Measurements from ENCODE around the gene TACR2. TPM values are rescaled to one million over a fixed set of nuclear protein-coding genes. Genes with fewer than 3 reads are reported as not detected.
A peak's percentile ranks its signal among the peaks of the same experiment; 100 is the strongest.

The TACR2 gene
- total RNA-seq, 1 experiment from 2014 or later = 0.57 TPM

DNA sequence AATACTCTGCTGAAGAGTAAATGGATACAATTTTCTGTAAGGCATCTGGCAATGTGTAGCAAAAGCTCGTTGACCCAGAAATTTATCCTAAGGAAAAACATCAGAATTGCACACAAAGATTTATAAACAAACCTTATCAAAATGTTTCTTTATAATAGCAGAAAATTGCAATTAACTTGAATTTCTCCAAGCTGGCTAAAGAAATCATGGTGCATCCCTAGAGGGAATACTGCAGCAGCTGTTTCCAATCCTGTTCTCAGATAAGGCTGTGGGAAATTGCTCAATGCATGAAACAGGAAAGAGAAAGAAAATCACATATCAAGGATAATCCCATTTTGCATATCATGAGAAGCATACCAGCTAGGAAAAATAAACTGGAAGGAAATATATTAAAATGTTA is 18.7 kb downstream of the TACR2 start:
- no peaks in the 10 kb centered on the region for H3K9me3 ChIP-seq
- H3K36me3 ChIP-seq (ENCODE audit: control insufficient read depth, insufficient read depth, low read length) = no peaks in the 10 kb centered on the region
- no peak overlapping the region for H3K27ac Mint-ChIP-seq (ENCODE audit: unreplicated experiment)
- H3K27me3 ChIP-seq (replicated peaks; ENCODE audit: control insufficient read depth, insufficient read depth, low read length) = no peaks in the 10 kb centered on the region
- ChIA-PET CTCF (interaction anchor here (0.5 to 2.4 kb wide), 3 partner anchors 10 to 310 kb away, joined by 3 to 11 read pairs (median 3); partner anchors contain the start of gene SRGN), POLR2A (no interaction called here)
- peaks cover 7% of the 10 kb centered on the region for H3K36me3 Mint-ChIP-seq (ENCODE audit: insufficient read depth, unreplicated experiment)
- no peak overlapping the region for H3K4me3 Mint-ChIP-seq (ENCODE audit: unreplicated experiment)
- TF ChIP-seq, protein P1, sequence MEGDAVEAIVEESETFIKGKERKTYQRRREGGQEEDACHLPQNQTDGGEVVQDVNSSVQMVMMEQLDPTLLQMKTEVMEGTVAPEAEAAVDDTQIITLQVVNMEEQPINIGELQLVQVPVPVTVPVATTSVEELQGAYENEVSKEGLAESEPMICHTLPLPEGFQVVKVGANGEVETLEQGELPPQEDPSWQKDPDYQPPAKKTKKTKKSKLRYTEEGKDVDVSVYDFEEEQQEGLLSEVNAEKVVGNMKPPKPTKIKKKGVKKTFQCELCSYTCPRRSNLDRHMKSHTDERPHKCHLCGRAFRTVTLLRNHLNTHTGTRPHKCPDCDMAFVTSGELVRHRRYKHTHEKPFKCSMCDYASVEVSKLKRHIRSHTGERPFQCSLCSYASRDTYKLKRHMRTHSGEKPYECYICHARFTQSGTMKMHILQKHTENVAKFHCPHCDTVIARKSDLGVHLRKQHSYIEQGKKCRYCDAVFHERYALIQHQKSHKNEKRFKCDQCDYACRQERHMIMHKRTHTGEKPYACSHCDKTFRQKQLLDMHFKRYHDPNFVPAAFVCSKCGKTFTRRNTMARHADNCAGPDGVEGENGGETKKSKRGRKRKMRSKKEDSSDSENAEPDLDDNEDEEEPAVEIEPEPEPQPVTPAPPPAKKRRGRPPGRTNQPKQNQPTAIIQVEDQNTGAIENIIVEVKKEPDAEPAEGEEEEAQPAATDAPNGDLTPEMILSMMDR (IDR thresholded peaks at IDR 0.05; ENCODE audit: insufficient read depth in 1 of 2, low read depth in 1 of 2, low read length in 1 of 2, severe bottlenecking in 1 of 2, unreplicated experiment in 1 of 2) = no peak
- no peak overlapping the region for H3K4me3 ChIP-seq (ENCODE audit: low read depth, low read length)
- H3K9me3 Mint-ChIP-seq (ENCODE audit: unreplicated experiment) = no peaks in the 10 kb centered on the region
- BruUV-seq (replicated peaks) = no TSS peak
- H3K4me1 Mint-ChIP-seq (ENCODE audit: low read depth, unreplicated experiment) = no peaks in the 10 kb centered on the region
- no peak for DNase-seq
- H3K27me3 Mint-ChIP-seq (ENCODE audit: insufficient read depth, unreplicated experiment) = no peaks in the 10 kb centered on the region
- no peaks in the 10 kb centered on the region for H3K4me1 ChIP-seq
- intact Hi-C loops (cut with micrococcal nuclease; ENCODE audit: unreplicated experiment) = loop anchor here (10.0 kb wide), 1 partner anchor 273 kb away; the partner anchor contains the start of gene VPS26A

DNA sequence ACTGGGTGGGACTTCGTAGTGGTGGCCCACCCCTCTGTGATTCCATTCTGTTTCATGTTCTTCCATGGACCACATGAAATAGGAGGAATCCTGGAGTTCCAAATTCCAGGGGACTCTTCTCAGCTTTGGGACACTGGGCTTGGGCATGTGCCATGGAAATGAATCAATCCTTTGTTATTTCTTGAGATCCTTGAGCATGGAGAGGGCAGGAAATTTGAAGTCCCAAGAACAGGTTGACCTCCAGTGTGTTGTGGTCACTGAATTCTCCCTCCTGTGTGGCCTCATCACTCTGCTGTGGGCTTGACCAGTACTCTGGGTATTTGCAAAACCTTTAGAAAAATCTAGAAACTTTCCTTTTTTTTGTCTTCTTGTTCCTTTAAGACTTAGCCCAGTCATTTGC is 22.7 kb downstream of the TACR2 start:
- H3K9me3 ChIP-seq = no peaks in the 10 kb centered on the region
- peaks cover 4% of the 10 kb centered on the region for H3K4me1 ChIP-seq
- Mint-ChIP-seq H3K27me3 (ENCODE audit: insufficient read depth, unreplicated experiment) (no peaks in the 10 kb centered on the region), H3K4me3 (ENCODE audit: unreplicated experiment) (no peak overlapping the region), H3K27ac (ENCODE audit: unreplicated experiment) (no peak overlapping the region), H3K36me3 (ENCODE audit: insufficient read depth, unreplicated experiment) (peaks cover 6% of the 10 kb centered on the region), H3K9me3 (ENCODE audit: unreplicated experiment) (no peaks in the 10 kb centered on the region), H3K4me1 (ENCODE audit: low read depth, unreplicated experiment) (no peaks in the 10 kb centered on the region)
- ChIA-PET POLR2A (no interaction called here), CTCF (no interaction called here)
- H3K36me3 ChIP-seq (ENCODE audit: control insufficient read depth, insufficient read depth, low read length) = no peaks in the 10 kb centered on the region
- H3K27me3 ChIP-seq (replicated peaks; ENCODE audit: control insufficient read depth, insufficient read depth, low read length) = no peaks in the 10 kb centered on the region
- TF ChIP-seq, protein P1 (IDR thresholded peaks at IDR 0.05; ENCODE audit: insufficient read depth in 1 of 2, low read depth in 1 of 2, low read length in 1 of 2, severe bottlenecking in 1 of 2, unreplicated experiment in 1 of 2) = no peak
- no TSS peak for BruUV-seq (replicated peaks)
- intact Hi-C loops (cut with micrococcal nuclease; ENCODE audit: unreplicated experiment) = loop anchor here (10.0 kb wide), 1 partner anchor 269 kb away; the partner anchor contains the start of gene VPS26A
- no peak overlapping the region for H3K4me3 ChIP-seq (ENCODE audit: low read depth, low read length)
- DNase-seq = no peak

DNA sequence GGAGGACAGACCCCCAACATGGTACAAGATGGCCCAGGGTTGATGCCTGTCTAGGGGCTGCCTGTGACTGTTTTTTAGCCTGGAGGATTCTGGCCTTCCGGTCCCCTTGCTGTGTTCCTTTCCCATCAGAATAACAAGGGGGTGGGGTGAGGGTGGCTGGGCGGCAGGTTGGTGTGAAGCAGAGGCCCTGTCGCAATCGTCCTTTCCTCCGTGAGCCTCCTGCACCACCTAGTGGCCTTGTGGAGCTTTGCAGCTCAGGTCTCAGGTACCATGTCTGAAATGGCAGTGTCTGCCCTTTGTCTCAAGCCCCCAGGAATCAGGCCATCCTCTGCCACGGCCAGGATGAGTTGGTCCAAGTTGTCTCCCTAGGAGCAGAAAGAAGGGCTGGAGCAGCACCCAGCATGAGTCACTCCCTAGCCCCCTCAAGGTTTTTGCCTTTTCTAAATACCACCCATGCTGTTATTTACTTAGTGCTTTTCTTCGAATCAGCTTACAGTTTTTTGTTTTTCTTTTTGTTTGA is 24.2 kb downstream of the TACR2 start:
- TF ChIP-seq, protein P1 (IDR thresholded peaks at IDR 0.05; ENCODE audit: insufficient read depth in 1 of 2, low read depth in 1 of 2, low read length in 1 of 2, severe bottlenecking in 1 of 2, unreplicated experiment in 1 of 2) = peak; percentile 99 to 100
- H3K4me1 ChIP-seq = peaks cover 4% of the 10 kb centered on the region
- POLR2A ChIA-PET = no interaction called here
- intact Hi-C loops (cut with micrococcal nuclease; ENCODE audit: unreplicated experiment) = loop anchor here (1.0 to 10.0 kb wide), 6 partner anchors 59 to 388 kb away; partner anchors contain the start of gene VPS26A
- H3K36me3 ChIP-seq (ENCODE audit: control insufficient read depth, insufficient read depth, low read length) = no peaks in the 10 kb centered on the region
- no peaks in the 10 kb centered on the region for H3K9me3 ChIP-seq
- no peak overlapping the region for H3K4me3 ChIP-seq (ENCODE audit: low read depth, low read length)
- H3K9me3 Mint-ChIP-seq (ENCODE audit: unreplicated experiment) = no peaks in the 10 kb centered on the region
- CTCF ChIA-PET = interaction anchor here (0.5 to 1.5 kb wide), 32 partner anchors 15 to 388 kb away, joined by 3 to 39 read pairs (median 3); partner anchors contain the start of gene HK1
- no peaks in the 10 kb centered on the region for H3K36me3 Mint-ChIP-seq (ENCODE audit: insufficient read depth, unreplicated experiment)
- no peaks in the 10 kb centered on the region for H3K27me3 ChIP-seq (replicated peaks; ENCODE audit: control insufficient read depth, insufficient read depth, low read length)
- BruUV-seq (replicated peaks) = no TSS peak
- no peak overlapping the region for H3K4me3 Mint-ChIP-seq (ENCODE audit: unreplicated experiment)
- DNase-seq = peak; percentile 91 to 94
- H3K4me1 Mint-ChIP-seq (ENCODE audit: low read depth, unreplicated experiment) = no peaks in the 10 kb centered on the region
- no peak overlapping the region for H3K27ac Mint-ChIP-seq (ENCODE audit: unreplicated experiment)
- no peaks in the 10 kb centered on the region for H3K27me3 Mint-ChIP-seq (ENCODE audit: insufficient read depth, unreplicated experiment)
